Spinal cord (tissue), 10 donors: Measurements from ENCODE around the gene RAD51B. TPM values are rescaled to one million over a fixed set of nuclear protein-coding genes. Genes with fewer than 3 reads are reported as not detected.
A peak's percentile ranks its signal among the peaks of the same experiment; 100 is the strongest.

Experiments
- DNase-seq, 6 donors: peaks; one replicate each; pipeline versions ENCODE4 v3.0.0 to v3.0.0-alpha.2; 2013 to 2015; ENCODE audit warnings: low spot score in 6 of 6, low read depth in 4 of 6
- H3K27ac ChIP-seq: one replicate; pipeline ENCODE4 v1.5.1; 2013; ENCODE audit warnings: low read depth, low read length, control low read depth
- H3K27me3 ChIP-seq: one replicate; pipeline ENCODE4 v1.6.1; 2013; ENCODE audit warnings: low read length; ENCODE audit not compliant: control insufficient read depth, insufficient read depth
- H3K36me3 ChIP-seq: one replicate; pipeline ENCODE4 v1.6.1; 2013; ENCODE audit warnings: low read length; ENCODE audit not compliant: control insufficient read depth, insufficient read depth
- H3K4me1 ChIP-seq: one replicate; pipeline ENCODE4 v1.6.1; 2013; ENCODE audit warnings: low read length; ENCODE audit not compliant: control insufficient read depth, insufficient read depth
- H3K4me3 ChIP-seq: one replicate; pipeline ENCODE4 v1.5.1; 2013; ENCODE audit warnings: low read depth, low read length, control low read depth
- H3K9me3 ChIP-seq: one replicate; pipeline ENCODE4 v1.6.1; 2013; ENCODE audit warnings: low read length; ENCODE audit not compliant: control insufficient read depth, insufficient read depth
- WGBS: methylation state at CpG from one replicate; pipeline ENCODE4 v1.1.5; 2013; ENCODE audit warnings: missing lambda C conversion rate; ENCODE audit not compliant: insufficient coverage; 5-methylcytosine and 5-hydroxymethylcytosine counted together
- polyA plus RNA-seq, 2 donors: library from polyadenylated mRNA; unstranded; fragments of 120-200 nt; gene quantifications; one replicate each; pipeline ENCODE4 v1.2.1, GENCODE V29; 2013; ENCODE audit not compliant: insufficient read length in 2 of 2
- total RNA-seq, 2 donors: library from RNA; depleted of rRNA in 1 of 2; stranded (reverse); fragments of 120-200 nt in 1 of 2; fragments of >200 nt in 1 of 2; gene quantifications; one replicate each; pipeline versions ENCODE4 v1.2.3 to v1.2.4, GENCODE V29; 2013 to 2014
- donor health status: healthy.

RAD51B gene
- total and polyA plus RNA-seq, 4 donors, result 5.7 to 28.9 (median 14.4) TPM

GRCh38 chr14:68268719-68269118 is 449.1 kb downstream of the RAD51B start:
- WGBS, result no CpG with 5 or more reads among the region's 1 CpG
- no peaks in the 10 kb centered on the region for H3K27me3 ChIP-seq
- no peak overlapping the region for H3K27ac ChIP-seq
- no peak overlapping the region for H3K4me3 ChIP-seq
- no peaks in the 10 kb centered on the region for H3K9me3 ChIP-seq
- no peaks in the 10 kb centered on the region for H3K36me3 ChIP-seq
- H3K4me1 ChIP-seq, result no peaks in the 10 kb centered on the region
- DNase-seq, result no peak

DNA sequence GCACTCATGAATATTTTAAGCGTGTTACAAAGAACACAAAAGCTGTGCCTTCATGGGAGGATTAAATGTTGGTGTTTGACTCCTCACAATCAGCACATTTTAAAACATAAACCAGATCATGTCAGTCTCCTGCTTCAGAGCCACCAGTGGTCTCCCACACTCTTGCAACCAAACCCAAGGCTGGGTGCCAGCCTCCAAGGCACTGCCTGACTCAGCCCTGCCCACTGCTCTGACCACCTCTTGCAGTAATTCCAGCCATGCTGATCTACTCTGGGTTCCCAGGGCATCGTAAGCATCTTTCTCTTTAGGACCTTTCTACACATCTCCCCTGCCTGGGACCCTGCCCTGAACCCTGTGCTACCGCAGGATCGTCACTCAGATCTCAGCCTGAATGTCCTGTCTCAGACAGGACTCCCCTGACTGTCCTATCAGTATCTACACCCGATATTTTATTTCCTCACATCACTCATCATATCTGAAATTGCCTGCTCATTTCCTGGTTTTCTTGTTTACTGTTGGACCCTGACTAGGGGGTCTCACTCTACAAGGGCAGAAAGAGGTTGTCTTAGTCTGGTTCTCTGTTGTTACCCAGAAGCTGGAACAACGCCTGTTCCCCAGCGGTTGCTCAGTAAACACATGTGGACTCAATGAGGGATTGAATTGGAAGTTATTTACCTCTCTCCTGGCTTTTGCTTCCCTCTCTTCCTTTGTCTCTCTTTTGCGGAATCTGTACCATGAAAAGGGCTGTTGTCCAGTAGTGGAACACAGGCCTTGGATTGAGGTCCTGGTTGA is 449.8 kb downstream of the RAD51B start:
- Histone ChIP-seq H3K27me3 (no peaks in the 10 kb centered on the region), H3K4me1 (no peaks in the 10 kb centered on the region), H3K9me3 (no peaks in the 10 kb centered on the region), H3K27ac (peak overlapping the region; percentile 17), H3K4me3 (no peak overlapping the region), H3K36me3 (no peaks in the 10 kb centered on the region)
- DNase-seq, result no peak
- WGBS, result 88% methylated on average over 5 of the region's 8 CpGs

DNA sequence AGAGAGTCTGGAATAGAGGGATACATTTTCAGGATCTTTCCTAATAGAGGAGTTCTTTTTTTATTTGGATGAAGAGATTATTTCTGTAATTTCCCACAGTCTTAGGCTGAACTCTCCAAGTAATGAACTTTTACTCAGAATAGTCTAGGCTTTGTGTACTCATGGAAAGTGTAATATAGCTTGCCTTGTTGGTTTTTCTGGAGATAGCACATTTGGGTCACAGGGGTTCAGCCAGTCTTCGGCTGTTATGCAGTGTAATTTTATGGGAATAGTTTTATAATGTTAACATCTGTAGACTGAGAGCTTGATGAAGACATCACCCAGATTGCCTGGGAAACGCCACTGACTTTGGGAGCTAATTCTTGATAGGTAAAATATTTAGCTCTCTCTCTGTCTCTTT is 450.8 kb downstream of the RAD51B start:
- H3K27ac ChIP-seq, result peak overlapping the region; percentile 17
- 67% methylated on average over 1 of the region's 2 CpGs for WGBS
- H3K4me1 ChIP-seq, result no peaks in the 10 kb centered on the region
- no peaks in the 10 kb centered on the region for H3K9me3 ChIP-seq
- no peaks in the 10 kb centered on the region for H3K27me3 ChIP-seq
- H3K36me3 ChIP-seq, result no peaks in the 10 kb centered on the region
- no peak for DNase-seq
- H3K4me3 ChIP-seq, result no peak overlapping the region

- Histone ChIP-seq H3K27ac (no peak overlapping the region), H3K9me3 (no peaks in the 10 kb centered on the region), H3K4me3 (no peak overlapping the region), H3K4me1 (no peaks in the 10 kb centered on the region), H3K36me3 (no peaks in the 10 kb centered on the region), H3K27me3 (no peaks in the 10 kb centered on the region)
- 90% methylated on average over 2 of the region's 5 CpGs for WGBS
- DNase-seq, result no peak
These were observed 452.4 kb downstream of the RAD51B start for GRCh38 chr14:68271913-68272391.

DNA sequence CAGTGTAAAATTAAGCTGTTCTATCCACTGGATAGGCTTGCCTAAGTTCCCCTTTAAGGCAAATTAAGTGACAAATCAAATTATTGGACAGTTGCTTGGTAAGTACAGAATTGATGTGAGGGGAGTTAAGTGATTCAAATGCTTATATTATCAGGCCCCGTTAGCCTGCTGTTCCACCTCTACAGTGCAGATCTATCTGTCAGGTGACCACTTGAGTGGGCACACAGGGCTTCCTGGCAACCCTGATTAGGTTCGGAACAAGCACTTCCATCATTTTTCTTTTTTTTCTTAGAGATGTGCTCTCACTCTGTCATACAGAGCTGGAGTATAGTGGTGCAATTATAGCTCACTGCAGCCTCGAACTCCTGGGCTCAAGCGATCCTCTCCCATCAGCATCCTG is 453.8 kb downstream of the RAD51B start:
- DNase-seq, result no peak
- no peaks in the 10 kb centered on the region for H3K9me3 ChIP-seq
- no peaks in the 10 kb centered on the region for H3K27me3 ChIP-seq
- no peak overlapping the region for H3K4me3 ChIP-seq
- H3K36me3 ChIP-seq, result no peaks in the 10 kb centered on the region
- H3K27ac ChIP-seq, result no peak overlapping the region
- WGBS, result 100% methylated on average over 2 of the region's 4 CpGs
- no peaks in the 10 kb centered on the region for H3K4me1 ChIP-seq

GRCh38 chr14:68274725-68275124 is 455.1 kb downstream of the RAD51B start:
- H3K4me1 ChIP-seq, result no peaks in the 10 kb centered on the region
- H3K36me3 ChIP-seq, result no peaks in the 10 kb centered on the region
- WGBS, result no CpG with 5 or more reads among the region's 2 CpGs
- no peak overlapping the region for H3K27ac ChIP-seq
- DNase-seq, result no peak
- no peaks in the 10 kb centered on the region for H3K9me3 ChIP-seq
- no peak overlapping the region for H3K4me3 ChIP-seq
- no peaks in the 10 kb centered on the region for H3K27me3 ChIP-seq

DNA sequence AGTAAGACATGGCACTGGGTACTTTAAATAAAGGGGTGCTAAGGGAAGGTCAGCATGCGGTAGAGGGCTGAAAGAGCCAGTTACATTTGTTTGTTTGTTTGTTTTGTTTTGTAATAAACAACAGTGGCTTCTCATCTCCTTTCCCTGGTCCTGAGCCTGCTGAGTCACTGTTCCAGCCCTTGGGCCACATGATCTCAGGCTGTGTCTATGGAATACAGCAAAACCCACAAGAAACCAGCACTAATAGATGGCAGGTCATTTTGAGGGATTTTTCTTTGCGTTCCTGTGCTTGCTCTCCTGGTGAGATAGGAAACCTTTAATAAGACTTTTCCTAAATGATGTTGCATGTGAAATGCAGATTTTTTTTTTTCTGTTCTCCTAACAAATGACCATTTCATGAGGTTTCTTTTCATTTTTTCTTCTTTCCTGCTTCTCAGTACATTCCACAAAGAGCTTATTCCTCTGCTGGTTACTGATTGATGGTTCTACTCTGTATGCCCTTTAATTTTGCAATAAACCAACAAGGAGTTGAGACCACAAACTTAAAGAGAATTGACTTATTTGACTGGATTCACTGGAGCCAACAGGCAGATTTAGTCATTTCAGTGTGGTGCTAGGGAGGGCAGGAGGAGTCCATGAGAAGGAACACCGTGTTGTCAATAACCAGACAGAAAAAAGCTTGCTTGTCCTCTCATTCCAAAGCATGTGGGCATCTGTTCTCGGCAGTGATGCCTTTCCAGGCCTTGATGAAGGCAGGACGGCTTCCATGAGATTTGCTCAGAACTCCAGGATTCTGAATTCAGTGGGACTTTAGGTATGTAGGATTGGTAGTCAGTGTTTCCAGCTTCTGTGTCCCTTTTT is 459.2 kb downstream of the RAD51B start:
- Histone ChIP-seq H3K9me3 (no peaks in the 10 kb centered on the region), H3K27ac (no peak overlapping the region), H3K27me3 (no peaks in the 10 kb centered on the region), H3K4me3 (no peak overlapping the region), H3K36me3 (no peaks in the 10 kb centered on the region), H3K4me1 (no peaks in the 10 kb centered on the region)
- WGBS, result 80% methylated on average over 4 of the region's 5 CpGs
- DNase-seq, result no peak

GRCh38 chr14:68279437-68279720 is 459.8 kb downstream of the RAD51B start:
- no CpG with 5 or more reads among the region's 3 CpGs for WGBS

GRCh38 chr14:68279777-68280233 is 460.2 kb downstream of the RAD51B start:
- no peak for DNase-seq
- H3K27me3 ChIP-seq, result no peaks in the 10 kb centered on the region
- H3K4me1 ChIP-seq, result peaks cover 2% of the 10 kb centered on the region
- H3K36me3 ChIP-seq, result no peaks in the 10 kb centered on the region
- no peak overlapping the region for H3K4me3 ChIP-seq
- WGBS, result 81% methylated on average over 4 of the region's 4 CpGs
- H3K27ac ChIP-seq, result no peak overlapping the region
- no peaks in the 10 kb centered on the region for H3K9me3 ChIP-seq

More at GRCh38 chr14:68279437-68279720, 459.8 kb downstream of the RAD51B start:
- no peaks in the 10 kb centered on the region for H3K4me1 ChIP-seq
- no peaks in the 10 kb centered on the region for H3K36me3 ChIP-seq
- no peak overlapping the region for H3K4me3 ChIP-seq
- no peaks in the 10 kb centered on the region for H3K9me3 ChIP-seq
- DNase-seq, result no peak
- no peaks in the 10 kb centered on the region for H3K27me3 ChIP-seq
- H3K27ac ChIP-seq, result no peak overlapping the region
